DMS53 treated with DMSO at 0.1 percent for 48 hours (cell line): ENCODE data around the gene DLG5.

Experiments used
- DNase-seq: peaks from one replicate; lab custom pipeline; 2025; ENCODE audit not compliant: unreplicated experiment; lab: John Stamatoyannopoulos, UW

The DLG5 gene

DNA sequence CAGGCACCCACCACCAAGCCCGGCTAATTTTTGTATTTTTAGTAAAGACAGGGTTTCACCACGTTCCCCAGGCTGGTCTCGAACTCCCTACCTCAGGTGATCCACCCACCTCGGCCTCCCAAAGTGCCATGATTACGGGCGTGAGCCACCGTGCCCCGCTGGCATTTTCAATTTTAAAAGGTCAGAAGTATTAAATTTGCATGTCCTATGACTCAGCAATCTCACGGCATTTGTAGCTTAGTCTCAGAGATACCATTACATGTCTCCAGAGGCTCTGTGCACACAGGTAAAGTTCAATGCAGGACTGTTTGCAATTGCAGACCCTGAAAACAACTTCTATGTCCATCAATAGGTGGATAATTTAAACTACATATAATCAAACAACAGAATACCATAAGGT lies 99.2 kb downstream of the DLG5 start:
- no peak for DNase-seq

DNA sequence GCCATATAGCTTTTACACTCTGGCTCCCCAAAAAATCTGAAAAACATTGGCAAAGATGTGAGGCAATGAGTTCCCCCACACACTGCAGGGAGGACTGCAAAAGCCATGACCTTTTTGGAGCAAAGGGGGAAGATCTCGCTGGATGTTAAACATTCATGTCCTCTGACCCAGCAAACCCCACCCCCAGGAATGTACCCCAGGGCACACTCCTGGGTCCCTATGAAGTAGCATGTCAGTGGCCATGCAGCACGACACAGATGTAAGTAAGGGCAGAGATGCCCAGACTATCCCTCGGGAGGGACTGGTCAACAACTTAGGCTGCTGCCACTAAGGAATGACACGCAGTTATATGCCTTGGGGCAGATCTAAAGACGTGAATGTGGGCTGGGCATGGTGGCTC lies 100.6 kb downstream of the DLG5 start:
- DNase-seq, result no peak

DNA sequence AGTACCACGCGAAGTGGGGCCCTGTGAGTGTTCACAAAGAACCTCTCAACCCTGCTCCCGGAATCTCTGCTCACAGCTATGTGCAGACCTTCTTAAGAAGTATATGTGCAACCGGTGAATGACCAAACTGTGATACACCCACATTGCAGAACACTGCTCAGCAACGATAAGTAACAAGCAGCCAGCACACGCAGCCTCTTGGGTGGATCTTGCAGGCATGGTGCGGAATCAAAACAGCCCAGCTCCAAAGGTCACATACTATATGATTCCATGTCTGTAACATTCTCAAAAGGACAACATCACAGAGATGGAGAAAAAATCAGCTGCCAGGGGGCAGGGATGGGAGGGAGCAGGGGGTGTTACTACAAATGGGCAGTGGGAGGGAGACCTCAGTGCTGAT lies 101.6 kb downstream of the DLG5 start:
- no peak for DNase-seq

DNA sequence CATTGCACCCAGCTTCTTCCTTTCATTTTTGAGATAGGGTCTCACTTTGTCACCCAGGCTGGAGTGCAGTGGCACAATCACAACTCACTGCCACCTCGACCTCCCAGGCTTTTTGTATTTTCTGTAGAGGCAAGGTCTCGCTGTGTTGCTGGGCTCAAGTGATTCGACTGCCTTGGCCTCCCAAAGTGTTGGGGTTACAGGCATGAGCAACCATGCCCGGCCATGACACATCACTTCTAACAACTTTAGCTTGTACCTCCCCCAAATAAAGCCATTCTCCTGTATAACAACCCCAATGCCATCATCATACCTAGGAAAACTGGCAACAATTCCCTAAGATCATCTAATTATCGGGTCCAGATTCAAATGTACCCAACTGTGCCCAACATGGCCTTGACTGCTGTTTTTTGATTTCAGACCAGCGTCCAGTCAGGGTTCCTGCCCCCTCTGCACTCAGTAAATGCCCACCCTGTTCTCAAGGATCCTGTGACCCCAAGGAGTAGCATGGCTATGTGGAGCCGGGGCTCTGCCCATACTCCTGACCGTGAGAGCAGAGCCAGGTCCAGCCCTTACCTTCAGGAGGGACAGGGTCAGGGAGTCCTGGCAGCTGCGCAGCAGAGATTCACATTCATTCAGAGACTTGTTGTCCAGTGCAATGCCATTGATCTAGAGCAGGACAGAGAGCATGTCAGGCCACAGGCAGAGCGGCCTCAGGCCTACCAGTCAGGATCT lies 102.6 kb downstream of the DLG5 start:
- no peak for DNase-seq

DNA sequence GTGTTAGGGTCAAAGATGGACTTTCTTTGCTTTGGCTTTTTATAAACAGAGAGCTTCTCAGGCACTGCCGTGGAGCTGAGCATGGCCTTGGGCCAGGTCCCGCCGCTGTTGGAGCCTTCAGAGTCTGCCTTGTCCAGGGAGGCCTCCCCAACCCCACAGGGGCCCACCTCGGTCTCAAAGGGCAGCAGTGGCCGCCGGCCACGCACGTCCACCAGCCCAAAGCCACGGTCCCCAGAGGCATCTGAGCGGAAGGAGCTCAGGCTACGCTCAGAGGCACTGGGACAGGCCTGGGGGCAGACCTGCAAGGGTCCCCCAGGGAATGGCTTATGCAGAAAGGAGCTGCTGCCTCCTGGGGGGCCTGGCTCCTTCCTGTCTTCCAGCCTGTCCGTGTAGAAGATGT lies 105.0 kb downstream of the DLG5 start:
- DNase-seq, result no peak

DNA sequence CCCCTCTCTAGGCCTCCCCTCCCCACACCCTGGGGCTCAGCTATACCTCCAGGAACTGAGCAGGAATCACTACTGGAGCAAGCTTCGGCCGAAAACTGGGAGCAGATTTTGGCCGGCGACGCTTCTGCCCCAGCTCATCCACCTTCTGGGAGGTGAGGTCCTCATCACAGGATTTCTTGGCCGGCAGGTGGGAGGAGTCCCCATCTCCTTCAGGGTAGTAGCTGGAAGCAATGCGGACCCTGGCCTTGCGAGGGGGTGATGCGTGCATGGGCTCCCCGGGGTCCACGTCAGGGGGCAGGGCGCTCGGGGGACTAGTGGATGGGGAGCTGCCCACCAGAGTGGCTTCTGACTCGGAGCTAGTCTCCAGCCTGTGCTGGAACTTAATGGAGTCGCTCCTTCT lies 105.5 kb downstream of the DLG5 start:
- no peak for DNase-seq

DNA sequence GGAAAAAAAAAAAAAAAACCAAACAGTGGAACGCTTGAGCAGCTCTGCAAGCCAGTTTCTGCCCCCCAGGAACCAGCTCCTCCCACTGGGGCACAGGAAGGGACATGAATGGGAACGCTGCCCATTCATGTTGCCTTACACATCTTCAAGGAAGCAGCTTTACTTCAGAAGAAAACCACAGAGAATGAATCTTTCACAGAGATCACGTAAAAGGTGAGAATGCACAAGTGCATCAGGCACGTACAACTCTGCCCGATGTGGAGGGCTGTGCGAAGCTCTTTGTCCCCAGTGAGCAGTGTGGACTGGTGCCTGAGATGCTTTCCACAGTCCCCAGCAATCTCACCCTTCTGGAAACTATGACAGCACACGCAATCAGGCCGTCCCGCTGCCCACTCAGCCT lies 106.2 kb downstream of the DLG5 start:
- no peak for DNase-seq

DNA sequence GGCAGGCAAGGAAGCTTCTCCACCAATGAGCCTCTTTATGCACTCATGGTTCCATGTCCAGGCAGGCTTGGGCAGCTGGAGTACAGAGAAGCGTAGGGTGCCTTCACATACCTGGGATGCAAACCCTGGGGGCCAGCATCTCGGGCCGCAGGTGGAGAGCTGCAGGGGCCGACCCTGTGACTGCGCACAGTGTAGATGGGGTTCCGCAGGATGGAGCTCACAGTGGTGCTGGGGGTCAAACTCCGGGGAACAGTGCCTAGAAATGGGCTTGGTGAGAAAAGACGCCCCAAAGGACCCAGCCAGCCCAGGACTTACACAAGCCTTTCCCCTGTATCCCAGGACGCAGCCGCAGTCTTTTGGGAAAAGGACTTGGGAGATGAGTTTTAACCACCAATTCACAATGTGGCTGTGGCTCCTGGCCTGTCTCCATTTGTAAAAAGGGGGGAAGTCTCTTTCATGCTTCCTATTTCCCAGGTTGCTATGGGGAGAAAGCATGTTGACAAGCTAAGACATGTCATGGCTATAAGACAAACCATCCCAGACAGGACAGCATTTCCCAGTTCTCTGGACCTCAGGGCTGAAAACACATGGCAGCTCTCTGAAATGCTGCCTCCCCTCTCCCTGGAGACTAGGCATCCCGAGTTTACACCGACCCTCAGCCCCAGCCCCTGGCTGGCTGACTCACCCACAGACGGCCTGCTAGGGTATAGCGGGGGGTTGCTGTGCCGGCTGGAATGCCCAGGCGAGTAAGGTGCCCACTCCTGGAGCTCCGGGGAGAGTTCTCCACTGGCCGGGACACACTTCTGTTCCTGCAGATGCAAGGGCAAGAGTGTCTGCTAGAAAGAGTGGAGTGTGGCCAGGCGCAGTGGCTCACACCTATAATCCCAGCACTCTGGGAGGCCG lies 107.1 kb downstream of the DLG5 start:
- DNase-seq, result no peak

DNA sequence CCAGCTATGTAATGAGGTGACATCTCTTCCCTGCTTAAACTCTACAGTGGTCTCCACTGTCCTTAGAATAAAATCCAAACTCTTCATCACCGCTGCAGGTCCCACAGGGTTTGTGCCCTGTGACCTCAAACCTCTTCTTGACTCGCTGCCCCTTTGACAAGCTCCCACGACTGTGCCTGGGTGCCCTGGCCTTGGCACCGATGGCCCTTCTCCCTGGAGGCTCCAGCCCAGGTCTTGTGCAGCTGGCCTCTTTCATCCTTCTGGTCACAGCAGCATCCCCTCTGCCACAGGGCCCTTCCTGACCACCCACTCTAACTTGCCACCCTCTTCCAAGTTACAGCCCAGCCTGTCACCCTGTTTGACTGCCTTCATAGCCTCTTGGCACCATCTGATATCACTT lies 108.2 kb downstream of the DLG5 start:
- DNase-seq, result no peak

DNA sequence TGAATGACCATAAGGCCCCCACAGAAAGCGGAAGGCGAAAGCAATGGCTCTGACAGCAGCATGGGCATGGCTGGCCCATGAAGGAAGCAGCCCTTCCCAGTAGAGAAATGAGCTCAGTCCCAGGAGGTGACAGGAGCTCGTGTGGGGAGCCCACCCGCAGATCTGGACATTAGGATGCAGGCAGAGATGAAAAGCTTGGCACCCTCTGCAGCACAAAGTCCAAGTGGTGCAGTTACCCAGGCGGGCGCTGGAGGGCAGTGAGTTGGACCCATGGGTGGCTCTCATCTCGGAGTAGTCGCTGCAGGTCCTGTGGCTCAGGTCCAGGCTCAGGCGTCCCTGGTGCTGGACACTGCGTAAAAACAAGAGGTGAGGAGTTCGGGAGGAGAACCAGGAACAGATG lies 109.0 kb downstream of the DLG5 start:
- no peak for DNase-seq

DNA sequence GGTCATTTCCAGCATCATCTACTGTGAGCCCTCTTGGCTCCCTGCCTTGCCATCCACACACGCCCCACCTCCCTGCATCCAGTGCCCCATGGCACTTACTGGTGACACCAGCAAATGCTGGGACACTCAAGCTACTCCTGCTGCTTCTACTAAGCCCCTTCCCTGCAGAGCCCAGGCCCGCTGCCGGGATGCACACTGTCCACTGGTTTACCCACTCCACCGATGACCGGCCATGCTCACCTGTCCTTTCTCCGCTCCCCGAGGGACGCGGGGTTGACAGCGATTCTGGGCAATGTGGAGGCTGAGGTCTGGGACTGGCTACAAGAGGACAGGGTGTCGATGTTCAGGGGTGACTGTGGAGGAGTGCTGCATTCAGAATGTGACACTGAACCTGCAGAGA lies 110.2 kb downstream of the DLG5 start:
- no peak for DNase-seq

DNA sequence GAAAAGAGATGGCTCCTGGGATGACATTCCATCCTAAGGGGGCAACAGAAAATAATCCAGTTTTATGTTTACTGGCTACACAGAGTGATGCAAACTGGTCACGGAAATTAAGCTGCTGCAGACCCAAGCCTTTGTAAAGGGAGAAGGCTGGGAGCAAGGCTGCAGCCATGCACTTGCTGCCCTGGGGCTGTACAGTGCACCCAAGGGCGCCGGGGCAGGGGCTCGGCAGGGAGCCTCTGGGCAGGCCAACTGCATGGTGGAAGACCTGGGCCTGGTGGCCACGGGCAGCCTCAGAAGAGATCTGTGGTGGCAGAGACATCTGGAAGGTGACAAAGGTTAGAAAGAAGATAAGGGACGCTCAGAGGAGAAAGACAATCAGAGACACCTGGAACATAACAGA lies 113.8 kb downstream of the DLG5 start:
- DNase-seq, result no peak

DNA sequence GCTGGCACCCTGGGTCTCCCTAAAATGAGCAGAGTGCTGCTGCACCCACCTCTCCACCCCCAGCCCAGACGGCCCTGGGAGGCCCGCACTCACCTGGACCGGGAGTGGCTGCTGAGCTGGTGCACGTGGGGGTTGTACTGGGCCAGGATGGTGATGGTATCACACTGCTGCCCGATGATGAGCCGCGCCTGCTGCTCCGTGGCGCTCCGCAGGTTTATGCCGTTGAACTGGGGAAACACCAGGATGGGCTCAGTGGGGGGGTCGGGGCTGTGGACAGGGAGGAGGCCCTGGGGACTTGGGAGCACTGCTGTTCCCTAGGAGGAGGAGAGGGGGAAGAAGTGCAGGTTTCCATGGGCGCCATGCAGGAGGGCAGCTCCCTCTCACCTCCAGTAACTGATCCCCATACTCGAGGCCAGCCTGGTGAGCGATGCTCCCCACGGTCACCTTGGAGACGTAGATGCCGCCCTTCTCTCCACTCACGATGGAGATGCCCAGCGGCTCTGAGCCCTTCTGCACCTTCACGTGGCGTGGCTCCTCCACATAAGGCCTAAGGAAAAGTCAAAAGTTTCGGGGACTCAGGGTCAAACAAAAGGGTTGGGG lies 114.6 kb downstream of the DLG5 start:
- no peak for DNase-seq

DNA sequence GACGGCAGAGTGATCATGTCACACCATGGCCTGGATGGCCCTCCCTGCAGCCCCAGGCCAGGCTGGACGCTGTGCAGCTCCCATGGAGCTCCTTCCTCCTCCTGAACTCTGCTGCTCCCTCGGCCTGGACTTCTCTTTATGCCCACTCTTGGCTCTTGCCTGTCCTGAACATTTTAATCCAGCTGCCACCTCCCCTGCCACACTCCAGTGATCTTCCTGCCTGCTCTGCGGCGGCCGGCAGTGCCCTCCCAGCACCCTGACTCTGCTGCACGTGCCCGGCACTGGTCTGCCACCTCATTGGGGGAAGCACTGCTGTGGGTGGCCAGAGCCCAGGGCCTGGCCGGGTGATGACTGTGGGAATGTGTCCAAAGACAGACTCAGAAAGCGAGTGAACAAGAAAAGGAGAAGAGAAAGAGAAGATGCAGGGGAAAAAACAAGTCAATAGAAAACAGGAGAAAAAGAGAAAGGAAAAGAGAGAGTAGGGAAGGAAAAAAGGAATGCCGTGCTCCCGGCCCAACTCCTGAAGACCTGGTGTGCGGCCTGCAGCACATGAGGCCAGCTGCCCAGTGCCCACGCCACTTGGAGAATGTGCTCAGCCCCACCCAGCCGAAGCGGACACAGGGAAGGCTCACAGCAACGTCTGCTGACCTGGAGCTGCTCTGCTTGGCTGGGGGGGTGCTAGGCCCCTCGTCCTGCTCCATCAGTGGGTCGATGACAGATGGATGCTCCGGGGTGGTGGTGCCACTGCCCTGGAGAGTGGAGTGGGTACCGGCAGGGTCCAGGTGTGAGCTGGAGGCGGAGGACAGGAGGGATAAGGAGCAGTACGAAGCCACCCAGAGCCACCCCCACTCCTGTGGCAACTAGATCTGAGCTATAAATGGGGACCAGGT lies 115.9 kb downstream of the DLG5 start:
- no peak for DNase-seq

DNA sequence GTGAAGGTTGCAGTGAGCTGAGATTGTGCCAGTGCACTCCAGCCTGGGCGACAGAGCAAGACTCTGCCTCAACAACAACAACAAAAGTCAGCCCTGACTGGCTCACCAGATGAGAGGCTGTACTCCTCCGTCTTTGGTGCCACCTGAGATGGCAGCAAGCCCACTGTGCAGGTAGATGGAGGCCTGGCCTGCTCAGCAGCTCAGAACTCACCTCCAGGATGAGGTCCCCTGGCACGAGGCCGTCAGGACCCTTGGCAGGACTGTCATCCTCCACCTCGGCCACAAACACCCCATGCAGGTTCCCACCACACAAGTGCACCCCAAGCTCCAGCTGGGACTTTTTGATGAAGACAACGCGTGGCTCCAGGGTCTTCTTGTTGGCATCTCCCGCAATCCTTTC lies 117.2 kb downstream of the DLG5 start:
- no peak for DNase-seq

DNA sequence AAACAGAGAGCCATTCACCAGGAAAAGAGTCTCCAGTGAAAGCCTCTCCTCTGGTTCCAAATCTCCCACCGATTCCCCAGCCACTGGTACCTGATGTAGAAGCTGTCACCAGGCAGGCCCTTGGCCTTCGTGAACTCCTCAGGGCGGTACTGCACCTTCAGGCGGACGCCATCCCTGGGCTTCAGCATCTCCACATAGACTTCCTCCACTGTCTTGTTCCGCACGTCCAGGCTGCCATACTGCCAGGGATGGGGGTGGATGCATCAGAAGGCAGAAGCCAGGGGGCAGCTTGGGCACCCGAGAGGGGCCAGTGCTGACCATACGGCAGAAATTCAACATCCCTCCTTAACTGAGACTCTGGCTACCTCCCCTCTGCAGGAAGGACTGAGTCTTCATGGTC lies 118.8 kb downstream of the DLG5 start:
- DNase-seq, result no peak

DNA sequence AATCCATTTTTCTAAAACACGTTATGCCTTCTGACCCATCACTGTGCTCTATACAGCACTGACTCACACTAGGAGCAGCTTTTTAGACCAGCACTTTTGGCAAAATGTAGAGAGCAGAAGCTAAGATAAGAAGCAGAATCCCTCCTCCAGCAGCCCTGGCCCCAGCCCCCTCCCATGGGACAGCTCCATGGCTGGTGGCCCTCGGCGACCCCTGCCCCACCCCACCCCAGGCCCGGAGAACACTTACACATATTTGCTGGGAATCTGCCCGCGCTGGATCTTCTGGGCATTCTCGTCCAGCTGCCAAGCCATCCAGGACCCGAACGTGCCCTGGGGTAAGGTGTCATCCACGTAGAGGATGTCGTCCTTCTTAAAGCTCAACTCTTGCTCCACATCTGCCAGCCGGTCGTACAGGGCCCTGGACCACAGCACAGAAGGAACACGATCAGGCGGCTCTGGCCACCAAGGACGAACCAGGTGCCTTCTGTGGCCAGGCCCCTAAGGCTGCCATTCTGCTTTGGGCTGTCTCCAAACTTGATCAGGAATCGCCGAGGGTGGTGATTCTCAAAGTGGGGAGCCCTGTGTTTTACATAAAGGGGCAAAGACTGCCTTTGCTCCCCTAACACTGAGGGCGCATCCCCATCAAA lies 119.9 kb downstream of the DLG5 start:
- no peak for DNase-seq

DNA sequence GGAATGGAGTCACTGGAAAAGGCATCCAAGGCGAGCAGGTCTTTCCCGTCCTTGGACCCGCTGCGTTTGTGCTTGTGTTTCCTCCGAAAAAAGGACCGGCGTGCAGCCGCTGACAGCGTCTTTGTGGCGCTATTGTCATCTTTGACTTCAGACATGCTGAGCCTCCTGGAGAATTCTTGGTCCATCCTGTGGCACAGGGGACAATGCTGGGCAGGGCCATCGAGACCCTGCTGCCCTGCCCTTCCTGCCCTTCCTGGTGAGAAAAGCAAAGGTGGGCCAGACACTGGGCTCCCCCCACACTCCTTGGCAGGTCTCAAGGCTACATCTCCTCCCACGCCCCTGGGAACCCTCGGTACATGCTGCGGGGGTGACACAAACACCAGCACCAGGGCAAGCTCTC lies 120.9 kb downstream of the DLG5 start:
- no peak for DNase-seq

DNA sequence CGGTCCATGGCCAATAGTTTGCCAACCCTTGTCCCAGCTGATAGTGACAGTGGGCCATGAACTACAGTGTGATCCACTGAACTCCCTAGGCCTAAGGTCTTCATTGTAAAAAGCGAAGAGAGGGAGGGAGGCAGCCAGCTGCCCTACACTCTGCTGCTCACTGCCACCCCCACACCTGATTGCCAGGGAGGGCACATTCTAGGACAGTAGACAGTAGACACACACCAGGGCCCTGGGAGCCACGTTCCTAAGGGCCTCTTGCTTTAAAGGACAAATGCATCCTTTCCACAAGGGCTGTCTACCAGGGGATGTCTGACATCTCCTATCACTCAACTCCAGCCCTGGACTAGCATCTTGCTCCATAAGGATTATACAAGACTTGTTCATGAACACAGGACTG lies 122.2 kb downstream of the DLG5 start:
- DNase-seq, result no peak

DNA sequence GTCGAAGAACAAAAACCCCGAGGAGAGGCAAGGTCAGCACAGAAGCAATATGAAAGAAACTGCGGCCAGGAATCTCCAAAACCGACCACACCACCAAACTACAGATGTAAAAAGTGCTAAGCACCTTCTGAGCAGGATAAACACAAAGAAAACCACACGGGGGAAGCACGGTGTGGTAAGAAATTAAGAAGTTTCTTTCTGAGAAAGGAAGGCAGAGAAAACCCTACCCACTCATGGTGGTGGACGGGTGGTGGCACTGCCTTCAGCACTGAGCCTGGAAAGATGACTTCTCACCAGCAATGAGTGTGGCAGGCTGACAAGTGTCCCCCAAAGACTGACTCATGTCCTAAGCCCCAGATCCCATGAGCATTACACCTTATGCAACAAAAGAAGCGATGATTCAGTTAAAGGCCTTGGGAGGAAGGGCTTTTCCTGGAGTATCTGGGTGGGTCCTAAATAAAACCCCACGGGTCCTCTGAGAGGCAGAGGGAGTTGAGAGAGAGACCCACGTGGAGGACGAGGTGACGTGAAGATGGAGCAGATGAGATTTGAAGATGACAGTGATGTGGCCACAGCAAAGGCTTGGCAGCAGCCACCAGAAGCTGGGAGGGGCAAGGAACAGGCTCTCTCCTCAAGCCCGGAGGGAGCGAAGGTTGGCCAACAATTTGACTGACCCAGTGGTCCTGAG lies 124.9 kb downstream of the DLG5 start:
- no peak for DNase-seq
